Measurements from ENCODE around the gene ZNF536. TPM values are rescaled to one million over a fixed set of nuclear protein-coding genes. Genes with fewer than 3 reads are reported as not detected.

Gene ZNF536
- total and polyA plus RNA-seq, 9 of the 15 experiments (the other 6 are each of a cell fraction or from before 2014, with no cell fraction given), result not detected

- in situ Hi-C loops (cut with MboI), result no loop called here
- 2% methylated on average over 6 of the region's 6 CpGs for WGBS (ENCODE audit: insufficient coverage, low coverage, missing lambda C conversion rate)
- CTCF ChIA-PET (ENCODE audit: low intra/inter-chr PET ratio), result no interaction called here
- Histone ChIP-seq H3K27me3 (ENCODE audit: control insufficient read depth in 2 of 2, insufficient read depth in 2 of 2, low read length in 2 of 2) (peaks cover 0 to 38% of the 10 kb centered on the region in 2 experiments; a peak in 4 of 5 replicates), H3K9ac (ENCODE audit: insufficient read depth in 1 of 2, low read depth in 2 of 2, low read length in 2 of 2) (no peak overlapping the region), H3K79me2 (ENCODE audit: control insufficient read depth, insufficient read depth, low read length) (no peaks in the 10 kb centered on the region), H3K27ac (ENCODE audit: extremely low read depth, low read depth, low read length) (no peak overlapping the region), H3K9me3 (replicated peaks; ENCODE audit: control insufficient read depth, insufficient read depth, low read depth, low read length) (no peaks in the 10 kb centered on the region), H3K4me3 (no peak overlapping the region), H3K9me1 (ENCODE audit: control insufficient read depth, insufficient read depth, low read length) (no peaks in the 10 kb centered on the region), H3K36me3 (ENCODE audit: control insufficient read depth, insufficient read depth, low read length) (no peaks in the 10 kb centered on the region), H2AFZ (ENCODE audit: low read depth, low read length) (no peak overlapping the region), H4K20me1 (replicated peaks; ENCODE audit: control insufficient read depth, insufficient read depth, low read length) (peaks cover 8% of the 10 kb centered on the region), H3K4me2 (ENCODE audit: insufficient read depth, low read length) (no peak overlapping the region), H3K4me1 (replicated peaks in 1 of 2; ENCODE audit: control insufficient read depth in 2 of 2, insufficient read depth in 2 of 2, low read length in 2 of 2) (peaks cover 0 to 7% of the 10 kb centered on the region in 2 experiments; a peak in 1 of 5 replicates)
- no TSS peak for BruUV-seq (replicated peaks)
- TF ChIP-seq ZNF175 (CRISPR knock-in tag; IDR thresholded peaks at IDR 0.05; ENCODE audit: low read depth), result no peak
- TF ChIP-seq ZFP1 (CRISPR knock-in tag; IDR thresholded peaks at IDR 0.05), result no peak
- no peak for TF ChIP-seq USF1 (CRISPR knock-in tag; IDR thresholded peaks at IDR 0.05)
- TF ChIP-seq PPARD (CRISPR knock-in tag; IDR thresholded peaks at IDR 0.05), result no peak
- TF ChIP-seq ZNF253 (CRISPR knock-in tag; conservative IDR thresholded peaks at IDR 0.05), result no peak
- ATAC-seq (no peak), FAIRE-seq (no peak), DNase-seq (ENCODE audit: extremely low read depth in 1 of 4, low spot score in 3 of 4) (no peak)
- POLR2A ChIA-PET, result no interaction called here
- intact Hi-C loops (cut with micrococcal nuclease), result no loop called here
These were observed 885 bp upstream of the ZNF536 start for GRCh38 chr19:30371161-30371836.
